KBM-7 (cell line): Measurements from ENCODE around the gene SFXN2.

Experiments used
- DNase-seq: peaks from one replicate; pipeline ENCODE4 v3.0.0-alpha.2; 2015
- in situ Hi-C: fragments of 300-500 bp; cut with MboI; formaldehyde crosslinking; loops from 2 replicates; pipeline ENCODE4 v1.14.3; 2020; ENCODE audit warnings: low sequenced_read_pairs, low pct_unique_long_range_greater_than_20kb, mixed read lengths

SFXN2 gene

DNA sequence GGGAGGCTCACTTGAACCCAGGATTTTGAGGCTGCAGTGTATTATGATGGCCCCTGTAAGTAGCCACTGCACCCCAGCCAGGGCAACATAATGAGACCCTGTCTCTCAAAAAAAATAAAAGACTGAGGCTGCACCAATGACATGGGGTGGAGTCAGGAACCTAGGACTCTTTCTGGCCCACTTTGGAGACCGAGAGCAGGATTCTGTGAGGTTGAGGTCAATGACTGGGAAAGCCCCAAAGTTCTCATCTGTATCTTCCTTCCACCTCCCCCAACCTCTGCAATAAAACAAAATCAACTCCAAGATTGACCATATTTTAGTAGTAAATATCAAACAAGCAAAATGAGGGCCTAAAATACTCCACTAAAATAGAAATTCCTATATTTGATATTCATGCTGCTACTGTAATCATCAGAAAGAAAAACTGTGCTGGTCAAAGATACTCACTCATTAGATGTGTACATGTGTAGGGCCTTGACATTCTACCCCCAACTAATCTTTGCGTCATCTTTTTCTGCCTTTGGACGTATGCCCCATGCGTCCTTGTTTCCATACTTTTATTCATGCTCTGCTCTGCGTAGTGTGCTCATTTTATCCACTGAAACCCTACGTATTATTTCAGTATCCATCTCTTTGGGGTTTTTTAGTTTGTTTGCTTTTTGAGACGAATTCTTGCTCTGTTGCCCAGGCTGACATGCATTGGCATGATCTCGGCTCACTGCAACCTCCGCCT lies 53.2 kb downstream of the SFXN2 start:
- DNase-seq: no peak
- in situ Hi-C loops: no loop called here

DNA sequence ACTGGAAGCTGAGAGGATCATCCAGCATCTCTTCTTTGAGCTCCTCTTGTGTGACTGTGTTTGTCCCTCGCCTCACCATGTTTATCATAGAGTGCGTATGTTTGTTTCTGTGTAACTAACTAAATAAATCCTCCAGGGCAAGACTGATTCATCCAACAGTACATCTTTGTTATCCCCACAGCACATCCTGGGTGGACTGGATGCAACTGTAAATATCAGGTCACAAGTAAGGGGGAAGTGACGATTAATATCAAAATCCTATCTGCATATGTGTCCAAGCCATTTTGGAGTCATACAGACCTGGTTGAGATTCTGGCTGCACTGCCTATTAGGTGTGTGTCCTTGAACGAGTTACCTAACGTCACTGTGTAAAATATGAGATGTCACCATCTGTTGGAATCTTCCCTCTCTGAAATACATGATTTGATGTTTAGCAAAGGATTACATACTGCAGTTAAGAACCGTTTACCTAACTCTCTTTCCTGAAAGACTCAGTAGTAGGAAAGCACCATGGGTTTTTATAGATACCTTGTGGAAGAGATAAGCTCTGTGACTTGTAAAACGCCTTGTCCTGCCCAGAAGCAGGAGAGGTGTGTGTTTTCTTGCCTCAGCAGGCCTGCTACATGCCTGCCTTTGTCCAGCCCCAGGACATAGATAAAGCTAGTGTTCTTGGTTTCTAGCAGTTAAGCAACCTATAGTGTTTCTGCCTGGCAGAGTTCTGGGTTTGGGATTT lies 55.1 kb downstream of the SFXN2 start:
- DNase-seq: no peak
- in situ Hi-C loops: no loop called here

DNA sequence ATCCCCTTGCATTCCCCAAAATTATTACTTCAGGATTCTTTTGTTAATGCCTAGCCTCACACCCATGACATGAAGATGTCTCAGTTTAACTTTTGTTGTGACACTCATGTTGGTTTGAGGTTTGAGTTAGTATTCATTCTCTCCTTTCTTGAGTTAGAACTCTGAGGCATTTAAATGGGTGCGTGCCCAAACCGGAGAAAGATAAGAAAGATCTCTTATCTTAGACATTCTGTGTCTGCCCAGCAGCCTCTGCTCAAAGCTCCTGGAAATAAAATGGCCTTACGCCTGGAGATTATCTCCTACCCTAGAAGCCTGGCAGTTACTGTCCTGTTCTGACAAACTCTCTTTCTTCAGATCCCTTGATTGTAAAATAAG lies 55.7 kb downstream of the SFXN2 start:
- DNase-seq: no peak
- in situ Hi-C loops: no loop called here

DNA sequence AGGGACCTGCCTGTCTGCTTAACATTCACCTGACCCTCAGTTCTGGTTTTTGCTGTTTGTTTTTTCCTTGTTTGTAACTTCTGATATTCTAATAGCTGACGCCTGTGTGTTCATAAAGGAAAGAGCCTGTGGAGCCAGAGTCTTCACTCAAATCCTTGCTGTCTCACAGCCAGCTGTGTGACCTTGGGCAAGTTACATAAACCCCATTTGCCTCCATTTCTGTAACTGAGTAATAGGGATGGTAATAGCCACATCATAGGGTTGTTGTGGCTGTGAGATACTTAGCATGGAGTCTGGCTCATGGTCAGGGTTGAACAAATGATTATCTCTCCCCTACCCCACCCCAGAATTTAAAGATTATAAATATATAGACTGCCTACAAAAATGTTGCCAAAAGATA lies 56.4 kb downstream of the SFXN2 start:
- DNase-seq: no peak
- in situ Hi-C loops: no loop called here

DNA sequence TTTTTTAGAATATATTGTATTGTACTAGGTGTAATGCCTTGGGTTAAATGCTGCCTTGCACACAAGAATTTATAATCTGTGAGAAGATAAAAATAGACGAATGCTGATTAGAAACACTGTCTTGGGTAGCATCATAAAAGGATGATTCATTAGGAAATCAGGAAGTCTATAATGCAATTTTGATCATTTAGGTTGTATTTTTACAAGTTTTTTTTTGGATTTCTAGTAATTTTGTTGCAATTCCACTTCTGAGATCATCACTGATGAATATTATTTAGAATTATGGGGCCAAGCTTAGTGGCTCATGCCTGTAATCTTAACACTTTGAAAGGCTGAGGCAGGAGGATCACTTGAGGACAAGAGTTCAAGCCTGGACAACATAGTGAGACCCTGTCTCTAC lies 58.9 kb downstream of the SFXN2 start:
- in situ Hi-C loops: no loop called here
- DNase-seq: no peak

DNA sequence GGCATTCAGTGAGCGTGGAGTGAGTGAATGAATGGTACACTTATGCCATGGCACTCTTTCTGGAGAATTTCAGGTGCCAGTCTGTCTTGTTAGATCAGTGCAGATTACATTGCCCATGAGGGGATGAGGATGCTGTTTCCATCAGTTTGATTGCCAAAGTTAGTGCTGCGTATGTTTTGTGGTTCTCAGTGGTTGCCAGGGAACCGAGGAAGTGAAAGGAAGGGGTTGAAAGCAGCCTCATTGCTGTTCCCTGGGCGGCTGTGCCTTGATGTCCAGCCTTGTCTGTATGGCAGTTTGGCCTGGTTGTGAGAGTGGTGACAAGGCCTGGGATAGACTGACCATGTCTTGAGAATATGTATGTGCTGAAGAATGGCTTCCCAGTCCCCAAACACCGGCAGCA lies 59.5 kb downstream of the SFXN2 start:
- peak; percentile 32 for DNase-seq
- in situ Hi-C loops: no loop called here

DNA sequence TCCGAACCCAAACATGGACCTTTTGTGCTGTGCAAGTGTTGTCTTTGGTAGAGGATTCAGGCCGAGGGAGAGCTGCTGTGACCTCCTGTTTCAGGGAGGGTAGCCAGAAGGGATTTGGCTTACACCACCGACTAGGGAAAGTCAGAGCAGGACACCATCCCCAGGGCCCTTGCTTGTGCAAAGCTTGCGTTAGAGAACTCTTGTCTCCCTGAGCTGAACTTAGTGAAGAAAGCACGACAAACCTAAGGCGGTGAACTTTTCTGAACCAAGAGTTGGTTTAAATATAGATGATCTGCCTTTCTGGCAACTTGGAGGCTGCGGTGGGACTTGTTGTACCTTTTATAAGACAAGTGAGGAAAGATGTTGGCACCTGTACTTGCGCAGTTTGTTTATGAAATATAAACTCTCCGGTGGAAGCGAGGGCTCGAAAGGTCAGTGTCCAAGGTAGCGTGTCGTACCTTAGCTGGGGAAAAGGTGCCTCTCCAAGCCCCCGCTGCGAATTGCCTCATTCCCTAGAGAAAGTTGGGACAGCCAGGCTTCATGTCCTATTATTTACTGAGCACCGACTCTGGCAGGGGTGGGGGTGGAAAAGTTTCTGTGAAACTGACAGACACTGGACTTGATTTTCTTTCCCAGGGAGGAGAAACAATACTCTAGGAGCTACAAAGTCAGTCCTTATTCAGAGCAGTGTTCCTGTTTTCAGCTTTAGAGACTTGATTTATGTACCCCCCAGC lies 60.9 kb downstream of the SFXN2 start:
- DNase-seq: no peak
- in situ Hi-C loops: no loop called here

DNA sequence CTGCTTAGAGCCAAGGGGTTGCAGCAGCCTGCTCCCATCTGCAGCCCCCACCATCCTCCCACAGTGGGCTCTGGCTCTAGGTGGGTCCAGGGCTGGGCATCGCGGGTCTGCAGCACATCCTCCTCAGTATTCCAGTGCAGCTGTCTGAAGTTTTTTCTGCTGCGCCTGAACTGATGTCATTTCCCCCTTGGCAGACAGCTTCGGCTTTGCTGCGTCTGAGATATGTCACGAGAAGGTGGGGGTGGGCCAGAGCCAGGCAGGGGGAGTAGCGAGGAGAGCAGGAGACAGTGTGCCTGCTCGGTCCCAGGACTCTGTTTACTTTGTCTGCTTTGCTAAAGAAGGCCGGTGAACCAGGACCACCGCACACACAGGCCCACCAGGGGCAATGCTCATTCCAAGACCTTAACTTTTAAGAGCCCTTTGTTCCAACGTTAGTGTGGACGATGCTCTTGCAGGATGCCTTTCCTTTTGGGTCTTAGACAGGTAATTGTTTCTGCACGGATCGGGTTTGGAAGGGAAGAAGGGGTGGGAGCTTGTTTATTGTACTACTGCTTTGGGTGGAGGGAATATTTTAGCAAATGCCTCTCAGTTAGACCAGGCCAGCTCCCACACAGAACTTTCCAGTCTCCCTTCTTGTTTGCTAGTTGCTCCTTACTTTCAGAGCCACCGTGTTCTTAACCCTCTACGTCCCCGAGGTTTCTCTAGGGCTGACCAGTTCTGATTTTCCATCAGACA lies 61.7 kb downstream of the SFXN2 start:
- DNase-seq: peak; percentile 70
- in situ Hi-C loops: no loop called here

DNA sequence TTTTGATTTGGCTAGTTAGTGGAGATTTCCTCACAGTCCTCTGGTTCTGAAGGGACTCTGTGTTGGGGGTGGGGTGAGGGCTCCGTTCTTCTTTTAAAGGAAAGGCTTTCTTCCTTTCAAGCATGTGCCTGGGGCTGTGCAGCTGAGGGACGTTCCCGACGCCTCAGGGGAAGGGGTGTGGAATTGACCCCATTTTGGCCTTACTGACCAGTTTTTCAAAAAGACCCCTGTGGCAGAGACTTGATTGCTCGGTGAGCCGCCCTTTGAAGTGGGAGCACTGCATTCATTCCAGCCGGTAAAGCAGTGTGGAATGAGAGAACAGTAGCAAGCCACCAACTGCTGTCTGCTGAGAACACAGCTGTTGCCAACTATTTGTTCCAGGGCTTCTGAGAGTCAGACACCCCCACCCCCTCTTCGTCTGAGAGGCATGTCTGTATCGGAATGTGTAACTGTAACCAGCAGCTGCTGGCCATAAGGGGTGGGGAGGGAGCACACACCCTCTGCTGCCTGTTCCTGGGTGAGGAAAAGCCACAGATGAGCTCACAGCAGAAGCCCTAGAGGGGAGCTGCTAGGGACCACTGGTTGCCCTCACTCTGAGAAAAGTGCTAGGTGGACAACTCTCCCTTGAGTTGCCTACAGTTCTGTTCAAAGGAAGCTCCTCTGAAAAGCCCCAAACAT lies 62.5 kb downstream of the SFXN2 start:
- in situ Hi-C loops: no loop called here
- DNase-seq: no peak

DNA sequence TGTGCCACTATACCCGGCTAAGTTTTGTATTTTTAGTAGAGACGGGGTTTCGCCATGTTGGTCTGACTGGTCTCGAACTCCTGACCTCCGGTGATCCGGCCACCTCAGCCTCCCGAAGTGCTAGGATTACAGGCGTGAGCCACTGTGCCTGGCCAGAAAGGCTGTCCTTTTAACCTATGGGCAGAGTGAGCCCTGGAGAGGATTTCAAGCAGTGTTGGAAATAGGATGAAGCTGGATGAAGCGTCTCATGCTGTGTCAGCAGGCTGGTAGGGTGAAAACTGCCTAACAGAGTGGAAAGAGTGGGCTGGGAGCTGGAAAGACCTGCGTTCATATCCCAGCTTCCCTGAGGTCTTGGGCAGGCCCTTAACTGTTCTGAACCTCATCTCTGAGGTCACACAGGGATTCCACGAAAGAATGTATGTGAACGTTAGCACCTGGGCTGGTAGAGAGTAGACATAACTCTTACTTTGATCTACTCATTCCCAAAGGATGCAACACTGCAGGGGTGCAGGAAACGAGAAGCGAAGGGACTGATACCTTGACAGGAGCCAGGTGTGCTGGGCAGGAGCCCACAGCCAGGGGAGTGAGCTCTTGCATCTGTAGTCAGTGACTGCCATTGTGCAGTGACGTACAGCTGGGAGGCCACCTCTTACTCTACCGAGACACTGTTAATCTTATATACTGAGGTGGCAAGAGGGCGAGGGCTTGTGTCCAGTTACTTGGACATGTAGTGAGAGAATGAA lies 63.4 kb downstream of the SFXN2 start:
- no peak for DNase-seq
- in situ Hi-C loops: no loop called here

DNA sequence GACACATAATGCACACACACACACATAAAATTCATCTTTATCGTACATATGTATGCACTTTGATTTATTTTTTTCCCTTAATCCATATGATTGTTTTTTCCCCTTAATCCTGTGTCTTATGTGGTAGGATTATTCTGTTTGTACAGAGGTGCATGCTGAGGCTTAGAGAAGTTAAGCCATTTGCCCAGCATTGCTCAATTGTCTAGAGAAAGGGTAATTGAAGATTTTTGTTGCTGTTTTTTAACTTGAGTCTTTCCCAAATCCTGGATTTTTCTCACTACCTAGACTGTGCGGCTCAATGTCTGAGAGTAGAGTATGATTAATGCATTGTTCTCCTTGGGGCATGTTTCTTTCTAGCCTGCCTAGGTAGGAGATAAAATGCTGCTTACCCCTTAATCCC lies 64.3 kb downstream of the SFXN2 start:
- no peak for DNase-seq
- in situ Hi-C loops: no loop called here

DNA sequence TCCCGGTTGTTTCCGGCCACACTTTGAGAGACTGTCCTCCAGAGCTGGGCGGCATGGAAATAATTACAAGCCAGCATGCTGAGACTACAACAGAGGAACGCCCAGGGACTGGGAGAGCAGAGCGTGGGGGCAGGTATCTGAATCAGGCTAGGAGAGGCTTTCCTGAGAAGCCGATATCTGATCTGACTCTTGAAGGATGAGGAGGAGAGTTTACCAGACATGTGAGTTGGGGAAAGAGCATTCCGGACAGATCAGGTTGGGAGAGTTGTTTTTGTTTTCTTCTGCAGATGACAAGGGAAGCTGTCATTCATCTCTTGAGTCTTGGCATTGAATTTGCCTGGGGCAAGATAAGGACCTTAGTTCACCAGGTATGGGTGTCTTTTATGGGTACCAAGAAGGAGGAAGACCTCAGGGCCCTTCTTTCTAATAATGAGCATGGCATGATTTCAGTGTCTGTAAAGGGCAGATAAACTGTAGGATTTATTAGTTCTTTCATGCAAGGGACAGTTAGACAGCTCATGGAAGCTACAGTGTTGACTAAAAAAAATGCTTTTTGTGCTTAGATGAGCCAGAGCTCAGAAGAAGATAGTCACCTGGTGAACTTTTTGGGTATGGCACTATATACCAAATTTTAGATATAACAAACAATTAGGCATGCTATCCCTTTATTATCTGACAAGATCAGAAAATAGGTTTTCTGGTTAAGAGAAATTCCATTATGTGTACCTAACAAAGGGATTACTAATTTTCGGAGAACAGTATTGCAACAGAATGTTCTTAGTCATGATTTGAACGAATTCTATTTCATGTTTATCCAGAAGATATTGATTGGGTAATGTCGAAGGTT lies 65.5 kb downstream of the SFXN2 start:
- DNase-seq: no peak
- in situ Hi-C loops: no loop called here

DNA sequence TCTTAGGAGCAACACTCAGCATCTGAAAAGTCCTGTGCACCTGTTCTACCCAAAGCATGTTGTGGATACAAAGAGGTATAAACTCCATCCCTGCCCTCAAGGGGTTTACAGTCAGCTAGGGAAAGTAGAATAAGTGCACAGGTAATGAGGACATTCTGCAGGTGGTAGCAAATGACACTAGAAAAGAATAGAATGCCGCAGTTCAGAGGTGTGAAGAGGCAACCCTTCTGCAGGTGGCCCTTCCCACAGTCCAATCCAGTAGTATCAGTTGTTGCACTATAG lies 66.0 kb downstream of the SFXN2 start:
- no peak for DNase-seq
- in situ Hi-C loops: no loop called here

DNA sequence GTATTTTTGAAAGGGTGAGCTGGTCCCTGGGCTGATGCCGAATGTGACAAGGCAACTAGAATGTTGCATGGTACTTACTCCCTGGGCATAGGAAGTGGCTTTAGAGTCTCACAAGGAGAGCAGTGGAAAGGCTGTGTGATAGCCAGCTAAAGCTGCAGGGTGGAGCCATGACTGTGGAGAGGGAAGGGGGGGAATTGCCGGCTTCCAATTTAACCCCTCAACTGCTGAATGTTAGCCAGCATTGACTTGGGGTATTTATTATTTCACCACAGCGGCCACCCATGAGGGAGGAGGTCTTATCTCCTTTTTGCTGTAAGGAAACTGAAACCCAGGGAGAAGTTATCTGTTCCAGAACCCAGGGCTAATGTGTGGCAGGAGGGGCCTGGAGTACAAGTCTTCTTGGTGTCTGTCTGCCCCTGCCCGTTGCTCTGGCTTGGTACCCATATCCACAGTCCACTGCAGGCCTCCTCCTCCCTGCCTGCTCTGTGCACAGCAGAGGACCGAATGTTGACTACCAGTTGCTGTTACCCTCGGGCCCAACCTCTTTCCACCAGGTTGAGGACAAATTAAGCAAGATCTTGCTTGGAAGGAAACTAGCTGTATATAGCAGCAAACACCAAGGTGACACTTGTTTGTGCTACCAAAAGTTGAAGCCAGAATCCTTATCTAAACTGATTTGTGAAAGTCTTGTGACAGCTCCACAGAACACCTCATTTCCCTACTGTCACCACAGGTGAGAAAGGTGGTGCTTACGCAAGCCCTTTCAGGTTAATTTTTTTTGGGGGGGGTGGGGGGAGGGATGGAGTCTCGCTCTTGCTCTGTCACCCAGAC lies 66.9 kb downstream of the SFXN2 start:
- in situ Hi-C loops: no loop called here
- no peak for DNase-seq

DNA sequence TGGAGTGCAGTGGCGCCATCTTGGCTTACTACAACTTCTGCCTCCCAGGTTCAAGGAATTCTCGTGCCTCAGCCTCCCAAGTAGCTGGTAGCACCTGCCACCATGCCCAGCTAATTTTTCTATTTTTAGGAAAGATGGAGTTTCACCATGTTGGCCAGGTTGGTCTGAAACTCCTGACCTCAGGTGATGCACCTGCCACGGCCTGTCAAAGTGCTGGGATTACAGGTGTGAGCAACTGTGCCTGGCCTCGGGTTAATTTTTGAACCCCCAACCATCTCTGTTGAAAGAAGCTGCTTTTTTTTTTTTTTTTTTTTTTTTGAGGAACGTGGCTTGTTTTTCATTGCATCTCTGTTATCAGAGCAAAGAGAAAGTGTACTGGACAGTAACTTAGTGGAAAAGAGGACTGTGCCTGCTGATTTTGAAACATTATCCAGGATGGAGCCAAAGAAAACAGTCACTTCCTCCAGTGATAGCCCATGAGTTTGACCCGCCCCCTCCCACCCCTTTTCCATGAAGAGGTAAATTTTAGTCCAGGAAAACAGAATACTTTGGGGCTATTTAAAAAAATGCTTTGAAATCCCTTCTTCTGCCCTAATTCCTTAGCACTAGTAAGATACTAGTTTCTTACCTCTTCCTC lies 67.6 kb downstream of the SFXN2 start:
- in situ Hi-C loops: no loop called here
- no peak for DNase-seq

DNA sequence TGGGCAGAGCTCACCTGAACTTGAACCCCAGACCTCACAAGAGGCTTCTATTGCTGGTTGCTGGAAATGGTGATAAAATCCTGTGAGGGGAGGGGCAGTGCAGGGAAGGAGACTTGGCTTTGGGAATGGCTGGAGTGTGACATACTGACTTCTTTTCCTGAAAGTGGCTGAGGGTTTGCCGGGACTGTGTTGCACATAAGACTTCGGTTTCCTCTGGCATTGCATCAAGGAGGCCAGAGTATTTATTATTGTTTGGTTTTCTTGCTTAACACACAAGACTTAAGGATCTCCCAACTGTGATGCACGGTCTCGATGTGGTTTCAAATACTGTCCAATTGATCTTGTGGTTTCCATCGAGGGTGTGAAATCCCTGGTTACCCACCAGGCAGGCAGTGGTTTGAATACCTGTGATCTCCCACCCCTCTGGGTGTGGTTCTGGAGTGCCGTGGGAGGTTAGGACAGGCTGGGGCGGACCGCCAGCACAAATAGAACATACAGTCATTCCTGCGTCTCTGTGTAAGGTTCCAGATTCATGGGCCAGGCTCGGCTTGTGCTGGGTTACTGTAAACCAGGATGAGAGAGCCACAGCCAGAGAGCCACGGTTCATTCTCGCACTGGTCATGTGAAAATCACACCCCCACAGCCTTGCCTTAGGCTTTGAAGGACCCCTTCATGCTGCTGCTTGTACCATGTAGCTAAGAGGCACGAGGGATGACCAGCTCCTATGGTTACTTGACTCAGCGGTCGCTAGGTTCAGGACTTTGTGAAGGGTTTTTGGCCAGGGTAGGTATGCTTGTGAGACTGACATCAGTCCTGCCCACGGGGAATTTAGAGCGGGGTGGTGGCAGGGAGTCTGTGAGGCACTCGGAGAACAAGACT lies 68.5 kb downstream of the SFXN2 start:
- no peak for DNase-seq
- in situ Hi-C loops: no loop called here
